HCT116 (cell line): ENCODE results near the gene TFB1M. TPM values are rescaled to one million over a fixed set of nuclear protein-coding genes. Genes with fewer than 3 reads are reported as not detected.
A peak's percentile ranks its signal among the peaks of the same experiment; 100 is the strongest.

Experiments
- CEBPB ChIP-seq: IDR thresholded peaks from 2 replicates; pipeline ENCODE4 v1.6.1; 2012; ENCODE audit warnings: low read depth
- EZH2 ChIP-seq: fragments of 200-600 bp; sonication (generic); IDR thresholded peaks from 2 replicates; pipeline ENCODE4 v1.6.1; 2017; ENCODE audit warnings: antibody characterized with exemption, mixed run types
- EZH2phosphoT487 ChIP-seq: fragments of 200-600 bp; IDR thresholded peaks from 2 replicates; pipeline ENCODE4 v1.6.1; 2018; ENCODE audit warnings: antibody characterized with exemption, borderline replicate concordance
- FOSL1 ChIP-seq: IDR thresholded peaks from 2 replicates; pipeline ENCODE4 v1.6.1; 2012; ENCODE audit warnings: low read depth
- JUND ChIP-seq: IDR thresholded peaks from 2 replicates; pipeline ENCODE4 v1.6.1; 2012
- MAX ChIP-seq: IDR thresholded peaks from 2 replicates; pipeline ENCODE4 v1.6.1; 2012
- POLR2AphosphoS5 ChIP-seq: IDR thresholded peaks from 2 replicates; pipeline ENCODE4 v1.6.1; 2011; ENCODE audit warnings: mild to moderate bottlenecking, low read depth, low read length, moderate library complexity
- SIN3A ChIP-seq: IDR thresholded peaks from 2 replicates; pipeline ENCODE4 v1.6.1; 2012; ENCODE audit warnings: low read depth
- SP1 ChIP-seq: IDR thresholded peaks from 2 replicates; pipeline ENCODE4 v1.6.1; 2012; ENCODE audit warnings: low read depth
- SRF ChIP-seq: IDR thresholded peaks from 2 replicates; pipeline ENCODE4 v1.6.1; 2012; ENCODE audit warnings: low read depth
- YY1 ChIP-seq: IDR thresholded peaks from 2 replicates; pipeline ENCODE4 v1.6.1; 2011; ENCODE audit warnings: low read length, low read depth, moderate library complexity, mild to moderate bottlenecking; ENCODE audit not compliant: insufficient replicate concordance; ENCODE audit errors: extremely low read depth
- ZBTB33 ChIP-seq: IDR thresholded peaks from 2 replicates; pipeline ENCODE4 v1.6.1; 2011; ENCODE audit warnings: mild to moderate bottlenecking, low read length, moderate library complexity; ENCODE audit not compliant: insufficient replicate concordance; ENCODE audit errors: extremely low read depth
- ZFX ChIP-seq: fragments of 450-650 bp; IDR thresholded peaks from 2 replicates; pipeline ENCODE4 v1.6.1; 2017
- ZNF274 ChIP-seq: fragments of 200-500 bp; sonication (Bioruptor generic); IDR thresholded peaks from 2 replicates; pipeline ENCODE4 v1.6.1; 2014; ENCODE audit warnings: mild to moderate bottlenecking, low read depth, low read length, inconsistent platforms
- total RNA-seq: library from RNA; stranded (reverse); gene quantifications from one replicate; pipeline ENCODE4 v1.2.1, GENCODE V29; 2021; ENCODE audit not compliant: unreplicated experiment

Gene TFB1M
- total RNA-seq, 1 experiment from 2014 or later, result 43.8 TPM

- TF ChIP-seq ZBTB33 (no peak), JUND (peak; percentile 81), FOSL1 (peak; percentile 85), SRF (0 out of 2 replicates have a peak, but pooled peaks have one; percentile 12), ZNF274 (no peak), ZFX (no peak), CEBPB (peak; percentile 77), MAX (0 out of 2 replicates have a peak, but pooled peaks have one; percentile 27), POLR2AphosphoS5 (no peak; the same call in 1 of the 2 replicates), YY1 (no peak), EZH2 (no peak), SP1 (peak; percentile 71), SIN3A (no peak), EZH2phosphoT487 (no peak)
Observed at GRCh38 chr6:155223646-155224451, 90.4 kb downstream of the TFB1M start (continued).
